Measurements from ENCODE around the gene ZNF536.
"Not testable (repeated sequence)": the region's sequence is repeated elsewhere in the genome, so short reads cannot be mapped to it uniquely, and the experiment has no call there.

The ZNF536 gene

DNA sequence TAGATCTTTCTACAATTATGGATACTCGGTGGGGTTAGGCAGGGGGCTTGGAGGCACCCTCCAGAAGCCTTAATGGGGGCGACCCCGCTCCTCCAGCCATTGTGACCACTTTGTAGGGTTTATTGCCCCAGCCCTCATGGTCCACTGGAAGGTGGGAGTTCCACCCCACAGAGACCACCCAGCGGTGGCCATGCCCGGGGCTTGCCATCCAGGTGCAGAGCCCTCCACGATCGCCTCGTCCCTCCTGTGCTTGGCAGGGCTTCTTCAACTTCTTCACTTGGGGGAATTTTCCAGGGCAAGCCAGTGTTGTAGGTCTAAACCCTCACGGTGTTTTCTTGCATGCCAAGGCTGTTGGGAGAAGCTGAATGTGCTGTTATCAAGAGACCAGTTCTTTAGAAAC lies 16.1 kb downstream of the ZNF536 start:
- H3K4me3 ChIP-seq (ENCODE audit: low read length): no peak overlapping the region
- no peaks in the 10 kb centered on the region for H3K36me3 ChIP-seq (ENCODE audit: control insufficient read depth, insufficient read depth, low read length)
- H3K9ac ChIP-seq (ENCODE audit: low read length): no peak overlapping the region
- H3K4me1 ChIP-seq (ENCODE audit: control insufficient read depth, insufficient read depth, low read length): no peaks in the 10 kb centered on the region
- H3K27me3 ChIP-seq (ENCODE audit: control insufficient read depth, insufficient read depth, low read length): no peaks in the 10 kb centered on the region
- H3K27ac ChIP-seq (ENCODE audit: low read depth, low read length): no peak overlapping the region

DNA sequence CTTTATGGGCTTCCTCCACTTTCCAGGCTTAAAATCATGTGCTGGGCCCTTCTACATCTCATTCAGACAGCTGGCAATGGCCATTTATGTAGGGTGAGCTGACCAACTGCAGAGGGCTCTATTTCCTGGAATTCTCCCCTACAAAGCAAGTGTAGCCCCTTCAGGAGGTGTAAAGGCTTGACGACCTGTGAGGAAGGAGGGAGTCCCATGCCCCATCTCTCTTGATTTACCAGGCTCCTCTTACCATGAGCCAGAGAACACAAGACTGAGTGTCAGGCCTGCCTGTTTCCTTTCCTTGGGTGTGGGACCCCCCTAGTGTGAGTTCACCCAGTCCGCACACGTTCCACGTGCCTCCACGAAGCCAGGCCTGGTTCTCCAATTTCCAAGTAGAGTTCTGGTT lies 16.6 kb downstream of the ZNF536 start:
- no peaks in the 10 kb centered on the region for H3K27me3 ChIP-seq (ENCODE audit: control insufficient read depth, insufficient read depth, low read length)
- H3K4me1 ChIP-seq (ENCODE audit: control insufficient read depth, insufficient read depth, low read length): no peaks in the 10 kb centered on the region
- H3K27ac ChIP-seq (ENCODE audit: low read depth, low read length): no peak overlapping the region
- H3K9ac ChIP-seq (ENCODE audit: low read length): no peak overlapping the region
- no peak overlapping the region for H3K4me3 ChIP-seq (ENCODE audit: low read length)
- H3K36me3 ChIP-seq (ENCODE audit: control insufficient read depth, insufficient read depth, low read length): no peaks in the 10 kb centered on the region

DNA sequence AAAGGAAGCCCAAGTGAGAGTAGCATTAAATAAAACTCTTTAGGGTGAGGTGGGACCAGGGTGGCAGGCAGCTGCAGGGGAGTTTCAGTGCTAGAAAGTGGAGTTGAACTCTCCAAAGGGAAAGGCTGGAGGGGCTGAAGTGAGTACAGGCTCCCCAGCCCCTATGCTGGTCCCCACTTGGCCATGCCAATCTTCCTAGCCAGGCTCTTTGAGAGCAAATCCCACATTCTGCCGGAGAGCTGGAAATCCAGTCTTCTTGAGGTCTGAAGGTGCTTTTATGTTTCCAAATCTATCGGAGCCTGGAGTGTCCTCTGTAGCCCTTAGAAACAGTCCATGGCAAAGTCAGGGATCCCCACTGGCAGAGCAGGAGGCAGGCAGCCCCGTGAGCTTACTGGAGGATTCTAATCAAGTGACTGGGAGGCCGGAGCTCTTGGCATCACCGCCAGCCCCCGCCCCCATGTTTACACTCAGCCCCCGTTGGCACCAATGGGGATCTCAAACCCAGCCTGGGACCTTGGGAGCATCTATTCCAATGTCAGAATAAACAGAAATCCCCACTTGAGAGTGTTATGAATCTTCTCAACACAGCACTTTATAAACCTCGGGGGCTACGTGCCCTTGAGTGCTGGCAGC lies 18.3 kb downstream of the ZNF536 start:
- Histone ChIP-seq H3K27ac (ENCODE audit: low read depth, low read length) (no peak overlapping the region), H3K4me1 (ENCODE audit: control insufficient read depth, insufficient read depth, low read length) (no peaks in the 10 kb centered on the region), H3K27me3 (ENCODE audit: control insufficient read depth, insufficient read depth, low read length) (no peaks in the 10 kb centered on the region), H3K36me3 (ENCODE audit: control insufficient read depth, insufficient read depth, low read length) (no peaks in the 10 kb centered on the region), H3K4me3 (ENCODE audit: low read length) (no peak overlapping the region), H3K9ac (ENCODE audit: low read length) (no peak overlapping the region)

DNA sequence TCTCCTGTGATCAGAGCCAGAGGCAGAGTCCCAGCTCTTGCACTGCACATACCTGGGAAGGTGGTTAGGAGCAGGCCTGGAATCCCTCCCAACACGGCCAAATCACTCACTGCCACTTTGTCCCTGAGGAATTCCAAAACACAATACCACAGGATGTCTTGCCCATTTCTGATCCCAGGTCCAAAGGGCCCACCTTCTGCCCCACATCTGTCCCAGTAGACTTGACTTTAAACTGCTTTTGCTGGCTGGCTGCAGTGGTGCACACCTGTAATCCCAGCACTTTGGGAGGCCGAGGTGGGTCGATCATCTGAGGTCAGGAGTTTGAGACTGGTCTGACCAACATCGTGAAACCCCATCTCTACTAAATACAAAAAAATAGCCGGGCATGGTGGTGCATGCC lies 18.9 kb downstream of the ZNF536 start:
- Histone ChIP-seq H3K27ac (ENCODE audit: low read depth, low read length) (no peak overlapping the region), H3K27me3 (ENCODE audit: control insufficient read depth, insufficient read depth, low read length) (no peaks in the 10 kb centered on the region)

DNA sequence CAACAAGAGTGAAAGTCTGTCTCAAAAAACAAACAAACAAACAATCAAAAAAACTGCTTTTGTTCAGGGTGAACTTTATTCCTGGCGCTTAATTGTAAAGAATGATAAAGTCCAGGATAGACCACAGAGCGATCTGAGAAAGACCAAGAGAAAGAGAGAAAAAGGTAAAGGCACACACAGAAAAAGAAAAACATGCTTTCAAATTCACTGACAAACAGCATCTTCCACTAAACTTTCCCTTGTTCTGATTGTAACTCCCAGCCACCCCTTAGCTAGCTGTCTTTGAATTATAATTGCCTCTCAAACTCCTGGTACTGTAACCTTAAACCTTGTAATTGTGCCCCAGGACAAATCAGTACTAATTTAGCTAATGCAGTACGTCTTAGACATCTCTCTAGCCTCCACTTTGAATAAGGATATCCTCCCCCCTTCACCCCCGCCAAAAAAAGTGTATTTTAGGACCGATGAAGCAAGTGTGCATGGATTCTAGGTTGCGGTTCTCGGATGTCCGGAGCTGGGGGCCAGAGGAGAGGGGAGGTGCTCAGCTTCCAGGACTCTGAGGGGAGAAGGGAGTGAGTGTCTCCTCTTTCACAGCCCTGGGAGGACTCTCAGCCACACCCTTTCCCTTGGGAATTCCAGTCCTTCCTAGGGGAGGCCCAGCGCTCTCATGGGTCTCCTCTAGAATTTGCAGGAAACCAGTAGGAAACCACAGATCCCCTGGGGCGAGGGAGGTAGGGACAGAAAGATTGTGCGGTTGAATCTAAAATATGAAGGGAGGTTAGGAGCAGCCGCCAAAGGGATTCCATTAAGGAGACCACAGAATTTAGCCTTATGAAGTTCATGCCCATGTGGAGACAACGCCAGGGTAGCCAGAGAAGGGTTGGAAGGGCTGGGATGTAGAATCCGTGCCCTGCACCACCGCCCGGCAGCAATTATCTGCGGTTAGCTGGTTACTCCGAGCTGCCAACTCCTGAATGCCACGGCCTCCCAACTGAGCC lies 19.7 kb downstream of the ZNF536 start:
- Histone ChIP-seq H3K9ac (ENCODE audit: low read length) (no peak overlapping the region), H3K4me1 (ENCODE audit: control insufficient read depth, insufficient read depth, low read length) (no peaks in the 10 kb centered on the region), H3K27ac (ENCODE audit: low read depth, low read length) (no peak overlapping the region), H3K27me3 (ENCODE audit: control insufficient read depth, insufficient read depth, low read length) (no peaks in the 10 kb centered on the region), H3K36me3 (ENCODE audit: control insufficient read depth, insufficient read depth, low read length) (no peaks in the 10 kb centered on the region), H3K4me3 (ENCODE audit: low read length) (no peak overlapping the region)

More for the DNA sequence above, 18.9 kb downstream of the ZNF536 start:
- Histone ChIP-seq H3K9ac (ENCODE audit: low read length) (no peak overlapping the region), H3K36me3 (ENCODE audit: control insufficient read depth, insufficient read depth, low read length) (no peaks in the 10 kb centered on the region), H3K4me3 (ENCODE audit: low read length) (no peak overlapping the region), H3K4me1 (ENCODE audit: control insufficient read depth, insufficient read depth, low read length) (no peaks in the 10 kb centered on the region)

DNA sequence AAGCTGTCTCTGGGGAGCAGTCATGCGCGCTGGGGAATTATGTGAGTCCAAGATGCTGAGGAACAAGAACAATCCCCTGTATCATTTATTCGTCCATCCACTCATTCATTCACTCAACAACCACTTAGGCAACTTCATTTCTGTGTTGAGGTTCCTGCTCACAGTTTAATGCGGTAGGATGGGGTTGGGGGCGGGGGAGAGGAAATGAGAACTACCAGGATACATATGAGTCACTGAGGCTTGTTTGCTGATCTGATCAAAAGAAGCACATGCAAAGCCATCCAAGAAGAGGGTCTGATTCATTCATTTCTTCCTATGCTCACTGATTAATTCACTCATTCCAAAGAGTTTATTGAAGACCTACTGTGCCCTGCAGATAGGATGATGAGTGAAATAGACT lies 20.9 kb downstream of the ZNF536 start:
- no peak overlapping the region for H3K9ac ChIP-seq (ENCODE audit: low read length)
- no peak overlapping the region for H3K27ac ChIP-seq (ENCODE audit: low read depth, low read length)
- no peak overlapping the region for H3K4me3 ChIP-seq (ENCODE audit: low read length)
- H3K4me1 ChIP-seq (ENCODE audit: control insufficient read depth, insufficient read depth, low read length): no peaks in the 10 kb centered on the region
- H3K27me3 ChIP-seq (ENCODE audit: control insufficient read depth, insufficient read depth, low read length): no peaks in the 10 kb centered on the region
- H3K36me3 ChIP-seq (ENCODE audit: control insufficient read depth, insufficient read depth, low read length): no peaks in the 10 kb centered on the region

DNA sequence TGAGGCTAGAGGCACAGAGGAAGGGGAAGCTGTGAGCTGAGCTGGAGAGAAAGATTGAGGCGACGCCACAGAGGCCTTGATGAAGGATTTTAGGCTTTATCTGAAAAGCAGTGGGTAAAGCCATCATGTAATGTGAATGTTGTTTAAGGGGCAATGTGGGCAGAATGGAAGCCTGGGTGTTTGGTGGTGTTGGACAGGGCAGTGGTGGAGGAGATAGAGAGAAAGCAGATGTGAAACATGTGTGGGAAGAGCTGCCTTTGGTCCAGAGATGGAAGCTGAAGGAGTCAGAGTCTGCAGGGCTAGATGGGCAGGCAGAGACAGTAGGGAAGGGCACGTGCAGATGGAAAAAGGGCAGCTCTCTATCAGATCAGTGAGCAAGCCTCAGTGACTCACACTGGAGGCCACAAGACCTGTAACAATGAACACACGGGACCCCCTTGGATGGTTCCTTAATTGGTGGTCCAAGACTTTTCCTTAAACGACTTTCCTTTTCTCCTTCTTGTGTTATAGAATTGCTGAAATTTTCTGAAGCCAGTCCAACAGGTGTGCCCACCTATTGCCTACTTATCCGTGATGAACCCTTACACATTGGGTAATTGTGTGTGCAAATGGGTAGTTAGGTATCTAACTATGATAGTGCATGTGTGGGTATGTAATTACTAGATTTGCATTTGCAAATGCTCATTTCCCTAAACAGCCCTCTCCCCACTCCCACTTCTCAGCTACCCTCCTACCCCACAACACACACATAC lies 21.7 kb downstream of the ZNF536 start:
- no peak overlapping the region for H3K4me3 ChIP-seq (ENCODE audit: low read length)
- H3K4me1 ChIP-seq (ENCODE audit: control insufficient read depth, insufficient read depth, low read length): no peaks in the 10 kb centered on the region
- no peak overlapping the region for H3K27ac ChIP-seq (ENCODE audit: low read depth, low read length)
- no peaks in the 10 kb centered on the region for H3K27me3 ChIP-seq (ENCODE audit: control insufficient read depth, insufficient read depth, low read length)
- H3K9ac ChIP-seq (ENCODE audit: low read length): no peak overlapping the region
- H3K36me3 ChIP-seq (ENCODE audit: control insufficient read depth, insufficient read depth, low read length): no peaks in the 10 kb centered on the region

DNA sequence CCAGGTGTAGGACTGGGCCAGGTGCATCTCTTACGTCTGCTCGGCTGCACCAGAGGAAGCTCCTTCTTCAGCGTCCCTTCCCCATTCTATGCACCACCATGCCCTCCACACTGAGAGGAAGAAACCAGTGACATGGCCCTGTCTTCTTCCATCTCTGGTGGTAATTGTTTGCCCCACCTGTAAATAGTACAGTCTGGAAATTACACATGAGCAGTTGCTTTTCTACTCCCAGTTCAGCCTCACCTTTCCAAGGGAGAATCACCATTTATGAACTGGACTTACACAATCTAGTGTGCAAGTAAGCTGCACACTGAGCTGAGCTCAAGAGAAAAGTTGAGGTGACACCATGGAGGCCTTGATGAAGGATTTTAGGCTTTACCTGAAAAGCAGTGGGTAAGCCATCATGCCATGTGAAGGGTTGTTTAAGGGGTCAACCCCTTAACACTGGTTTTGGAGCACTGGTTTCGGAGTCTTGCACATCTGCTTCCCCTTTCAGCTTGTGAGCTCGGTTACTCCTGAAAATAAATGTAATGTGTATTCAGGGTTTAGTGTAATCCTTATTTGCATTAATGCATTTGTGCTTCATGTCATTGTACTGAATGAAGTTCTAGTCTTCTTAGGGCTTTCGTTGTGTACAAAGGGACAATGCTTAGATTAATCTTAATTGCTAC lies 22.4 kb downstream of the ZNF536 start:
- H3K9ac ChIP-seq (ENCODE audit: low read length): no peak overlapping the region
- H3K4me1 ChIP-seq (ENCODE audit: control insufficient read depth, insufficient read depth, low read length): no peaks in the 10 kb centered on the region
- no peak overlapping the region for H3K27ac ChIP-seq (ENCODE audit: low read depth, low read length)
- H3K36me3 ChIP-seq (ENCODE audit: control insufficient read depth, insufficient read depth, low read length): no peaks in the 10 kb centered on the region
- H3K4me3 ChIP-seq (ENCODE audit: low read length): no peak overlapping the region
- H3K27me3 ChIP-seq (ENCODE audit: control insufficient read depth, insufficient read depth, low read length): no peaks in the 10 kb centered on the region

DNA sequence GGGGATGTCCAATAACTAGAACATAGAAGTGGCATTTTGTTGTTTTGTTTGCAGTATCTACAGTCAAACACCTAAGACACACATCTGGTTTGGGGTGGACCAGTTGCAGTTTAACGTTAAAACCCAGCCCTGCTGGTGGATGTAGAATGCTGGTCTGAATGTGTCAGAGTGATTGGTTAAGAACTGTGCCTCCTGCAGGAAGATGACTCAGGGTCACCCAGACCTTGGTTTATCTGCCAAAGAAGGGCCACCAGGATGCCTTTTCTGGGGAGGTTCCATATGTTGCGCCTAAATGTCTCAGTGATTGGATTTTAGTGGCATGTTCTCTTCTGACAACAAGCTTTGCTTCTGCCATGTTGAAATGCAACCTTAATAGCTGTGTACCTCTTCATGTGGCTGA lies 23.1 kb downstream of the ZNF536 start:
- no peaks in the 10 kb centered on the region for H3K27me3 ChIP-seq (ENCODE audit: control insufficient read depth, insufficient read depth, low read length)
- H3K36me3 ChIP-seq (ENCODE audit: control insufficient read depth, insufficient read depth, low read length): no peaks in the 10 kb centered on the region
- H3K4me3 ChIP-seq (ENCODE audit: low read length): no peak overlapping the region
- no peaks in the 10 kb centered on the region for H3K4me1 ChIP-seq (ENCODE audit: control insufficient read depth, insufficient read depth, low read length)
- no peak overlapping the region for H3K9ac ChIP-seq (ENCODE audit: low read length)
- H3K27ac ChIP-seq (ENCODE audit: low read depth, low read length): no peak overlapping the region

DNA sequence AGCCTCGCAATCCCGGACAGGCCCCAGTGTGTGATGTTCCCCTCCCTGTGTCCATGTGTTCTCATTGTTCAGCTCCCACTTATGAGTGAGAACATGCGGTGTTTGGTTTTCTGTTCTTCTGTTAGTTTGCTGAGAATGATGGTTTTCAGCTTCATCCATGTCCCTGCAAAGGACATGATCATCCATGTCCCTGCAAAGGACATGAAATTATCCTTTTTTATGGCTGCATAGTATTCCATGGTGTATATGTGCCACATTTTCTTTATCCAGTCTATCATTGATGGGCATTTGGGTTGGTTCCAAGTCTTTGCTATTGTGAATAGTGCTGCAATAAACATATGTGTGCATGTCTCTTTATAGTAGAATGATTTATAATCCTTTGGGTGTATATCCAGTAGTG lies 26.4 kb downstream of the ZNF536 start:
- H3K4me1 ChIP-seq (ENCODE audit: control insufficient read depth, insufficient read depth, low read length); H3K4me3 ChIP-seq (ENCODE audit: low read length); H3K36me3 ChIP-seq (ENCODE audit: control insufficient read depth, insufficient read depth, low read length); H3K27ac ChIP-seq (ENCODE audit: low read depth, low read length); H3K27me3 ChIP-seq (ENCODE audit: control insufficient read depth, insufficient read depth, low read length); H3K9ac ChIP-seq (ENCODE audit: low read length): not testable (repeated sequence)

DNA sequence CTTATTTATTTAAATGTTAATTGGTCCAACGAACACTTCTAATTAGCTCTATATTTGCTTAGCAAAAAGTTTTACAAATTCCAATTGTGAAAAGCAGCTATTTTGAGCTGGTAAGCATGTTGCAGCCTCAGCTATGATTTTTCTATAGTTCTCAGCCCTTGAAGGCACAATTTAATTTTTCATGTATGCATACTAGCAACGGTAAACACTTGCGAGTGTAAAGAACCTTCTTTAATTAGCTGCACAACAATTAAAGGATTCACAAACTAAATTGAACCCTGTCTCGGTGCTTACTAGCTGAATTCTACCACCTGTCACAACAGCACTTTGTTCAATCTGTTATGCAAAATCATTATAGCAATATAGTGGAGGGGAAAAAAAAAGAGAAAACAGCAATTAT lies 29.8 kb downstream of the ZNF536 start:
- H3K27ac ChIP-seq (ENCODE audit: low read depth, low read length): no peak overlapping the region

More for the DNA sequence above, 29.8 kb downstream of the ZNF536 start:
- no peak overlapping the region for H3K4me3 ChIP-seq (ENCODE audit: low read length)
- no peak overlapping the region for H3K9ac ChIP-seq (ENCODE audit: low read length)
- H3K4me1 ChIP-seq (ENCODE audit: control insufficient read depth, insufficient read depth, low read length): no peaks in the 10 kb centered on the region
- H3K36me3 ChIP-seq (ENCODE audit: control insufficient read depth, insufficient read depth, low read length): no peaks in the 10 kb centered on the region
- no peaks in the 10 kb centered on the region for H3K27me3 ChIP-seq (ENCODE audit: control insufficient read depth, insufficient read depth, low read length)

Data from rectal smooth muscle tissue (tissue), 1 donor.